ENCODE results near the gene THAP7. TPM values are rescaled to one million over a fixed set of nuclear protein-coding genes. Genes with fewer than 3 reads are reported as not detected.

Gene THAP7
- total and polyA plus RNA-seq, 2 of the 4 experiments (the other 2 are of a cell fraction), result 14.2 to 19.8 TPM

- Histone ChIP-seq H3K4me1 (ENCODE audit: control insufficient read depth, insufficient read depth, low read length) (peaks cover 3% of the 10 kb centered on the region; the same call in 1 of the 2 replicates), H3K4ac (ENCODE audit: low read depth, low read length) (no peak within 1 kb of the TSS), H4K91ac (ENCODE audit: insufficient read depth, low read depth, low read length) (no peak within 1 kb of the TSS), H3K9me3 (ENCODE audit: control insufficient read depth, insufficient read depth, low read length) (no peaks in the 10 kb centered on the region), H3K9ac (ENCODE audit: low read depth, low read length) (no peak within 1 kb of the TSS), H2AK9ac (replicated peaks; ENCODE audit: low read depth, low read length, poor library complexity) (no peak within 1 kb of the TSS), H4K5ac (ENCODE audit: low read depth, low read length) (no peak within 1 kb of the TSS), H3K27ac (ENCODE audit: insufficient read depth, low read length) (no peak within 1 kb of the TSS), H2BK120ac (ENCODE audit: low read depth, low read length) (no peak within 1 kb of the TSS), H3K4me3 (ENCODE audit: insufficient read depth, low read depth, low read length) (no peak within 1 kb of the TSS; the same call in 1 of the 2 replicates), H4K20me1 (ENCODE audit: insufficient read depth, low read length) (no peaks in the 10 kb centered on the region), H3K4me2 (ENCODE audit: low read depth, low read length) (no peak within 1 kb of the TSS; the same call in 1 of the 2 replicates), H2BK5ac (ENCODE audit: low read depth, low read length, poor library complexity, severe bottlenecking) (no peak within 1 kb of the TSS), H3K27me3 (ENCODE audit: control insufficient read depth, insufficient read depth, low read length) (peaks cover 34% of the 10 kb centered on the region), H3K36me3 (ENCODE audit: control insufficient read depth, insufficient read depth, low read length) (no peaks in the 10 kb centered on the region), H2AK5ac (ENCODE audit: low read depth, low read length) (no peak within 1 kb of the TSS), H4K8ac (ENCODE audit: low read depth in 2 of 2, low read length in 2 of 2) (no peak within 1 kb of the TSS), H3K18ac (ENCODE audit: low read depth, low read length) (no peak within 1 kb of the TSS), H3K56ac (ENCODE audit: extremely low read depth, insufficient read depth, low read length) (no peak within 1 kb of the TSS), H2BK20ac (ENCODE audit: low read depth, low read length) (no peak within 1 kb of the TSS), H3K14ac (replicated peaks; ENCODE audit: low read depth, low read length) (no peak within 1 kb of the TSS), H3K79me1 (ENCODE audit: low read depth in 1 of 2, low read length in 2 of 2) (no peaks in the 10 kb centered on the region), H2BK15ac (ENCODE audit: low read depth, low read length) (no peak within 1 kb of the TSS), H3K9me1 (ENCODE audit: insufficient read depth, low read length) (no peaks in the 10 kb centered on the region), H3K23ac (ENCODE audit: low read depth, low read length) (no peak within 1 kb of the TSS), H2AFZ (replicated peaks; ENCODE audit: low read length, poor library complexity) (peak within 1 kb of the TSS; percentile 68)
- ChIA-PET POLR2A (ENCODE audit: unreplicated experiment) (no interaction called here), CTCF (no interaction called here)
- 11% methylated on average over 34 of the region's 59 CpGs; no CpG with 5 or more reads in 1 of the 2 experiments for WGBS, 2 experiments (ENCODE audit: extremely low coverage in 2 of 2, insufficient read length in 1 of 2)
- intact Hi-C loops (cut with micrococcal nuclease), result no loop called here
- no TSS peak for BruUV-seq (replicated peaks)
- peak; percentile 41 for ATAC-seq (ENCODE audit: low read depth)
- dilution Hi-C loops (cut with HindIII; ENCODE audit: low sequenced_read_pairs, unreplicated experiment), result no loop called here
- no peak for TF ChIP-seq MXI1 (IDR thresholded peaks at IDR 0.05; ENCODE audit: borderline replicate concordance, low read depth, low read length)
- TF ChIP-seq RAD21 (IDR thresholded peaks at IDR 0.05; ENCODE audit: low read length), result no peak
- no peak for TF ChIP-seq BHLHE40 (IDR thresholded peaks at IDR 0.05; ENCODE audit: low read depth, low read length)
- no peak for TF ChIP-seq RFX5 (IDR thresholded peaks at IDR 0.05; ENCODE audit: low read depth, low read length)
- TF ChIP-seq CEBPB (IDR thresholded peaks at IDR 0.05; ENCODE audit: low read depth, low read length), result no peak
- no peak for TF ChIP-seq SMC3 (IDR thresholded peaks at IDR 0.05; ENCODE audit: low read depth, low read length)
- TF ChIP-seq ELK1 (IDR thresholded peaks at IDR 0.05; ENCODE audit: borderline replicate concordance, low read depth, low read length), result no peak
- TF ChIP-seq CHD1 (IDR thresholded peaks at IDR 0.05; ENCODE audit: low read depth, low read length), result no peak
- TF ChIP-seq NFE2L2 (IDR thresholded peaks at IDR 0.05; ENCODE audit: low read depth, low read length), result no peak
- no peak for TF ChIP-seq MAZ (IDR thresholded peaks at IDR 0.05; ENCODE audit: borderline replicate concordance, low read depth, low read length)
- in situ Hi-C loops (cut with MboI; ENCODE audit: low sequenced_read_pairs), result no loop called here
- no peak for DNase-seq
These were observed 30.3 kb upstream of the THAP7 start, which contains the start of gene SLC7A4 for GRCh38 chr22:21032037-21032867. Gene SLC7A4 (minus strand): TSS chr22:21032561. CDS start chr22:21031812, 749 bp downstream.
